ENCODE data around the gene GPR149.

Gene GPR149

DNA sequence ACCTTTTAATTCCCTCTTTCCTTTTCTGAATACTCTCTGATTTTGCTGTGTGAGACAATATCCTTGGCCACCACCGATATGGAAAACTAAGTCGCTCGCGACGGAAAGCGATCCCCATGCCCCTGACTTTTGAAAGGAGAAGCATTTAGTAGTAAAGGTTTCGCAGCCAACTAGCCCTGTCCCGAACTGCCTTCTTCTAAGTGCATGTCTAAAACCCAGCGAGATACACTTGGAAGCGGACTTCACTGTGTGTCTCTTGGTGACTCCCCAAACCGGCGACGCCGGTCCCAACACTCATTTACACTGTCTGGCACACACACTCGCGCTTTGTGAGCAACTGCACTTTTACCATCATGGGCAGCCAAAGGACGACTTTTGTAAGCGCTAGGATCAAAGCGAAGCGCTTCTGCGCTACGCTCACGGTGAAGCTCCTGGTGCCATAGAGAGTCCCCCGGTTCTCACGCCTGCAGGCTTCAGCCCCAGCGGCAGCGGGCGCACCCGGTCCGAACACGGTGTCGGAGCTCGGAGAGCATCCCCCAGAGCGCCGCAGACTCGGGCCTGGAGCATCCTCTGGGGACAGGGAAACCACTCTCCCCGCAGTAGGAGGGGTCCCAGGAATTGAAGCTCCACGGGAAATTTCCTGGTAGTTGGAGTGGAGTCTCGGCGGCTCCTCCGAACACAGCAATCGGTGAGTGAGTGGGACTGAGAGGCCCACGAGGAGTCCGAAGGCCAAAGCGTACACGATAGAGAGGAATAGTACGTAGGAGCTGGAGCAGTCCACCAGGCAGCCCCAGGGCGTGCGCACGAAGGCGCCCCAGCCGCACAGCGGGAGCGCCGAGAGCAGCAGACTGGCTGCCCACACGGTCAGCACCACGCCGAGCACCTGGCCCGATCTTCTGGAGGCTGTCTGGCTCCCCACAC lies 1.4 kb downstream of the GPR149 start:
- TF ChIP-seq, protein P1, sequence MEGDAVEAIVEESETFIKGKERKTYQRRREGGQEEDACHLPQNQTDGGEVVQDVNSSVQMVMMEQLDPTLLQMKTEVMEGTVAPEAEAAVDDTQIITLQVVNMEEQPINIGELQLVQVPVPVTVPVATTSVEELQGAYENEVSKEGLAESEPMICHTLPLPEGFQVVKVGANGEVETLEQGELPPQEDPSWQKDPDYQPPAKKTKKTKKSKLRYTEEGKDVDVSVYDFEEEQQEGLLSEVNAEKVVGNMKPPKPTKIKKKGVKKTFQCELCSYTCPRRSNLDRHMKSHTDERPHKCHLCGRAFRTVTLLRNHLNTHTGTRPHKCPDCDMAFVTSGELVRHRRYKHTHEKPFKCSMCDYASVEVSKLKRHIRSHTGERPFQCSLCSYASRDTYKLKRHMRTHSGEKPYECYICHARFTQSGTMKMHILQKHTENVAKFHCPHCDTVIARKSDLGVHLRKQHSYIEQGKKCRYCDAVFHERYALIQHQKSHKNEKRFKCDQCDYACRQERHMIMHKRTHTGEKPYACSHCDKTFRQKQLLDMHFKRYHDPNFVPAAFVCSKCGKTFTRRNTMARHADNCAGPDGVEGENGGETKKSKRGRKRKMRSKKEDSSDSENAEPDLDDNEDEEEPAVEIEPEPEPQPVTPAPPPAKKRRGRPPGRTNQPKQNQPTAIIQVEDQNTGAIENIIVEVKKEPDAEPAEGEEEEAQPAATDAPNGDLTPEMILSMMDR (IDR thresholded peaks at IDR 0.05; ENCODE audit: insufficient read depth, low read length, missing control alignments): no peak
- no peak for DNase-seq (ENCODE audit: low read depth, low spot score)
- CTCF ChIA-PET: no interaction called here
- H3K4me3 ChIP-seq (ENCODE audit: low read depth, low read length): no peak overlapping the region
- POLR2A ChIA-PET: no interaction called here

DNA sequence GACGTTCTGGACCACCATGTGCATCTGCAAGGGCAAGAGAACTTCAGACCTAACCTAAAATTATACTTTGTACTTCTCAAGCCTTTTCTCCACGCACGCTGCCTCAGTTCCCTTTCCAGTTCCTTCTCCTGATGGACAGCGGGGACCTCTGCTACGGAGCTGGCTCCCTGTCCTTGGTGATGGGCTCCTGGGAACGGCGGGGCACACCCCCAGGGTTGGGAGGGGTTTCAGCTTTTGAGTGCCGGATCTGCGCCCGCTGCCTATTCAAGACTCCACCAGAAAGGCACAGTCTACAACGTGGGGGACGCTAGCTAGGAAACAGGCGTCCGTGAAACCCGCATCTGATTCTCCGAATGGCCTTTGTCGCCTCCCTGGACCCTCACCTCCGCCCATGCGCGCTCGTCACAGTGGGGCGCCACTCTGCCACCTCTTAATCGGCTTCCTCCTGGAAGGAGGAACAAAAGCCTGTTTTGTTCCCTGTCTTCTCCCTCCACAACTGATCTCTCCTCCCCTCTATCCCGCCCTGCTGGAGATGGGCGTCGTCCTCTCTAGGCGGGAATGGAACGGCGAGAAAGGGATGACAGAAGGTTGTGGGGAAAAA lies 2.2 kb downstream of the GPR149 start:
- no peak overlapping the region for H3K4me3 ChIP-seq (ENCODE audit: low read depth, low read length)
- TF ChIP-seq, protein P1 (IDR thresholded peaks at IDR 0.05; ENCODE audit: insufficient read depth, low read length, missing control alignments): no peak
- ChIA-PET POLR2A (no interaction called here), CTCF (no interaction called here)
- DNase-seq (ENCODE audit: low read depth, low spot score): no peak

DNA sequence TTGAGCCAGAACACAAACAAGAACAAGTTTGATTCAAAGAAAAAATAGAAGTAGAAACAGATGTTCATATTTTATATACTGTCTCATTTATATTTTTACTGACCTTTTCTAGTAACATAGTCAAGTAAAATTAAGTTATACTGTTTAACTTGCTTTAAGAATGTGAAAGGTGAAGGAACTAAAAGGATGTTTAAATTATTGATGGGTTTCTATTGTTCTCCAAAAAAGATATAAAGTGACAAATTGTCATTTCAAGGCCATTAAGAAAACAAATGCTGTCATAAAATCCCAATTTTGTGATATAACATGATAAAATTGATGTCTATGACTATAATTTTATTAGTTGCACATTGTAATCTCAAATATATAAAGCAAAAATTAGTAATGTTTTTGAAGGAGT lies 7.3 kb downstream of the GPR149 start:
- no peak overlapping the region for H3K4me3 ChIP-seq (ENCODE audit: low read depth, low read length)
- TF ChIP-seq, protein P1 (IDR thresholded peaks at IDR 0.05; ENCODE audit: insufficient read depth, low read length, missing control alignments): no peak
- ChIA-PET CTCF (no interaction called here), POLR2A (no interaction called here)
- no peak for DNase-seq (ENCODE audit: low read depth, low spot score)

DNA sequence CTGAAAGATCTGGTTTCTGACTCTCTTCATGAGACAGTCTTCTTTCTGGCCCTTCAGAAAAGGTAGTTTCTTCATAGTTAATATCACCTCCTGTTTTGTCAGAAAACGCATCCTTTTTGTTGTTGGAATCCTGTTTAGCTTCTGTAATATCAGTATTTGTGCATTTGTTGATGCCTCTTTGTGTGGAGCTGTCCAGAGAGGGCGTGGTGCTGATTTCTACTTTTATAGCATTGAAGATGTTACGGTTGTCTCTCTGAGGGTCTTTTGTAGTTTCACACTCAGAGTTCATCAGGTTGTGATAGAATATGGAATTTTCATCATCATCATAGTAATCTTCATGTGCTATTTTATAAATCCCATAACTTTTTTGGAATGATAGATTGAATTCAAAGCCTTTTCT lies 8.9 kb downstream of the GPR149 start:
- POLR2A ChIA-PET: no interaction called here
- H3K4me3 ChIP-seq (ENCODE audit: low read depth, low read length): no peak overlapping the region
- no peak for DNase-seq (ENCODE audit: low read depth, low spot score)
- CTCF ChIA-PET: no interaction called here
- TF ChIP-seq, protein P1 (IDR thresholded peaks at IDR 0.05; ENCODE audit: insufficient read depth, low read length, missing control alignments): no peak

DNA sequence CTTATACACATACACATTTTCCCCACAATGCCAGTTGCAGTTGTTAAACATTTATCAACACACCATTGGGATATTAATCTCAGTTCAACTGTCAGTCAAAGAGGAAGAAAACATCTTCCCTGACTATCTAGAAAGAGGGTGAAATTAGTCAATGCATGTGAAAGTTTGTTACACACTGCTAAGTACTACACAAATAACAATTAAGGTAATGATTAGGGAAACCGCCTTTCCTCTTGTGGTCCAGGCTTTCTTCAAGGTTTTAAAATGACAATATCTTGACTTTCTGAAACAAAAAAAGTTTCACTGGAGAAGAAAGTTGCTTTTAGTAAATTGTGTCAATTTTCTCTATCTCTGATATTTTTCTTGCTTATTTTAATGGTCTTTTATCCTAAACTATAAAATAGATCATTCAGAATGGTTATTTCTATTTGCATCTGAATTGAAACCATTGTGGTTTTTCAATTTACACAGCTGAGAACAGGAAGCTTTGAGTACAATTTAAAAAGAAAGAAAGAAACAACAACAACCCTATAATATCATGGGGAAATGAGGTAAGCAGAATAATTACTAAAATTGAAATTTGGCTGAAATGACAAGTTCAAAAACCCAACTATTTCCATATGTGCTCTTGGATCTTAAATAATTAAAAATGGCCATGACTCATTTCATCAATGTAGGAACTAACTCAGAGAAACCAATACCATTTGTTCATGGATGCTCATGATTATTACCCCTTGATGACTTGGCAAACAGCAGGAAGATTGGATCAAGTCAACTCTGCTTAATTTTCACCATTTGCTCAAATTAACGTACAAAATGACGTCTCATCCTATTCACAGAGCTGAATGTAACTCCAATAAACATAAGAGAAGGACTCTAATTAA lies 31.7 kb downstream of the GPR149 start:
- TF ChIP-seq, protein P1 (IDR thresholded peaks at IDR 0.05; ENCODE audit: insufficient read depth, low read length, missing control alignments): no peak
- CTCF ChIA-PET: no interaction called here

DNA sequence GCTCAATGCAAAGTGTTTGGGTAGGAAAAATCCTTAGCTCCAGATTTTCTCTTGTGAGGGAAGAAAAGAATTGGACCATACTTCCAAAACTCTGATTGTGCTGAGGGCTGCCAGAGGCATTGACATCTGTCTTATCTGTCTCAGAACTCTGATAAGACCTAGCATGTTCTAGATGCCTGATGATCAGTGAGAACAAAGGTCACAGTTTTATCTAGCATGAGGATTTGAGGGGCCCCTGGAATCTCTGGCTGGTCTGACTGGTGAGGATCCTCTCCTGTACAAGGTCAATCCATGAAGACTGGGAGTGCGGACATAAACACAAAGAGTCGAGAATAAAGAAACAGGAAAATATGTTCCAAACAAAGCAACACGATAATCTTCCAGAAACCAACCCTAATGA lies 40.1 kb downstream of the GPR149 start:
- DNase-seq (ENCODE audit: low read depth, low spot score): no peak
- H3K4me3 ChIP-seq (ENCODE audit: low read depth, low read length): no peak overlapping the region
- CTCF ChIA-PET: no interaction called here
- TF ChIP-seq, protein P1 (IDR thresholded peaks at IDR 0.05; ENCODE audit: insufficient read depth, low read length, missing control alignments): no peak
- POLR2A ChIA-PET: no interaction called here

More for the DNA sequence above, 31.7 kb downstream of the GPR149 start:
- DNase-seq (ENCODE audit: low read depth, low spot score): no peak
- no peak overlapping the region for H3K4me3 ChIP-seq (ENCODE audit: low read depth, low read length)
- POLR2A ChIA-PET: no interaction called here

Data from AG04449 (cell line).